ENCODE measurements around the gene ASNSD1.
"Not testable (repeated sequence)": the region's sequence is repeated elsewhere in the genome, so short reads cannot be mapped to it uniquely, and the experiment has no call there.

Gene ASNSD1

DNA sequence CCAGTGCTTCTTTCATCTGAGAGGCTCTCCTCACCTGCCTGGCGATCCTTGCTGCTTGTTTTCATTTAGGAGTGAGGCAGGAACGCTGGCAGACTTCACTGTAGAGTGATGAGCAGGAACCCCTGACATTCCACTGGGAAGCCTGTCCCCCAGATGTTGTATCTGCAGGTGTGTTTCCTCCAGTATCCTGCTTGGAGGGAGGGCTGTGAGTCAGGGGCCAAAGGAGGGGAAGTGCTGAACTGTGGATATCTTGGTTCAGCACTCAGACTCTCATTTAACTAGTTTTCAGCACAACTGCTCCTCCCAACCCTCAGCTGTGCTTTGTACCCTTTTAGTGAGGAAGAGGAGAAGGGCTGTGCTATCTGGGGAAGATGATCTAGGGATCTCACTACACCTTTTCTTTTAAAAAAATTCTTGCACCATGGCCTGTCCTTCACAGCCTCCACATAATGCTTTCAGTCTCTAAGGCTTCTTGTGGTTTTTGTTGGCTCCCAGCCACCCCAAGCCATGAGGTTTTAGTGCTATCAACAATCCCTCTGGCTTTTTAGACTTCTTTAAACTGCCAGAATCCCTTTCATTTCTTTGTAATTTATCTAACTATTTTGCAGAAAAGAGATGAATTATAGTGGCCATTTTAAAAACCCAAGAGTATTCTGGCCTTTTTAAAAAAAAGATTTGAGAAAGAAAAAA, 24.4 kb downstream of the ASNSD1 start:
- ATAC-seq, result no peak

DNA sequence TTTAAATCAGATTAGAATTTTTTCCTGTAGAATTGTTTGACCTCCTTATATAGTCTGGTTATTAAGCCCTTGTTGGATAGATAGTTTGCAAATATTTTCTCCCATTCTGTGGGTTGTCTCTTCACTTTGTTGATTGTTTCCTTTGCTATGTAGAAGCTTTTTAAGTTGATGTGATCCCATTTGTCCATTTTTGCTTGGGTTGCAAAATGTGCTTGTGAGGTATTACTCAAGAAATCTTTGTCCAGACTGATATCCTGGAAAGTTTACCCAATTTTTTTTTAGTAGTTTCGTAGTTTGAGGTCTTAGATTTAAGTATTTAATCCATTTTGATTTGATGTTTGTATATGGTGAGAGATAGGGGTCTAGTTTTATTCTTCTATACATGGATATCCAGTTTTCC, 26.5 kb downstream of the ASNSD1 start:
- ATAC-seq, DNase-seq: not testable (repeated sequence)

More for the DNA sequence above, 24.4 kb downstream of the ASNSD1 start:
- DNase-seq, result no peak

DNA sequence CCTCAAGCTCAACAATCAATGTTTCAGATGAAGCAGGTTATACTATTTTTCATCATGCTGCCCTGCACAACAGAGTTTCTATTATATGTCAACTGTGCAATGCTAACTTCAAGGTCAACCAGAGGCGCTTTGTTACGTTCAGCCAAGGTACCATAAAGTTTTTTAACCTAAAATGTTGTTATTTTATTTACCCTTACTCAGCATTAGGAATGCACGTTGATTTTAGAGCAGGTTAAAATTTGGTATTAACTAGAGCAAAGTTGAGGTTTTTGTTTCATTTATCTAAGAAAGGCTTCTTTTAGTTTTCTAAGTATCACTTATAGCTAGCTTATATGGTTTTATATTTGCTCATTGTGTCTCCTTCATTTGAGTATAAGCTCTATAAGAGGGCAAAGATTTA, 35.0 kb downstream of the ASNSD1 start:
- DNase-seq (no peak), ATAC-seq (no peak)

DNA sequence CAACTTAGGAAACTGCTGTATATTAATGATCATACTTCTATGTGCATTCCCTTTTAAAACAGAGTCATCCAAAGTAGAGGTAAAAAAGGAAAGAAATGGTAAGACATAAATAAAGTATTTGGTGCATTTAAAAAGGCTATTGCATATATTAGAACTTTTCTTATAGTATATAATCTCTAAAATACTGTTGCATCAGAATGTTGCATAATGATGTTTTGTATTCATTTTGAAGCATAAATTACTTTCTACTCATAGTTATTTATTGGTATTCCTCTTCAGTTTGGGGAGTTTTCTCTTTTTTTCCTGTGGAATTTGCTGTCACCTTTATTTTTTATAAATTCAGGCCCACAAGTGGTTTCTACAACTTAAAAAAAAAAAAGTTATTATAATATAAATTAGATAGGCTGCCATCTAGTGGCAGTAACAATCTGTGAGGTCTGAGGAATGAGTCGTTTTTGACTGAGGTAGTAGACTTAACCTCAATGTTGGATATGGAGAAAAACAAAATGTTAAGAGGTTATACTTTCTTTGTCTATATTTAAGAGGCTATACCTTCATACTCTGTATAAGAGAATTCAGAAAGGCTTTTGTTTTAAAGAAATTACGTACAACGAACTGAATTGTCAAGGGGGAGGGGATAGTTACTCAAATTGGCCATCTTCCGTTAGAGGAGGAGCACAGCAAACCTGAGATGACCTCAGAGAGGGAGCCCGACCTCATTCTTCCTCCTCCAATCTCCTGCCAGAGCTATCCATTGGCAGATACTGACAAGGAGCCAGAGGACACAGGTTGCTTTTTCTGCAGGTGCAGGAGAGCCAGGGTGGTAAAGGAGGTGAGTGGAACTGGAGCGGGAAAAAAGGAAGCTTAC, 37.0 kb downstream of the ASNSD1 start:
- DNase-seq (peak; percentile 21), ATAC-seq (peak; percentile 40)

DNA sequence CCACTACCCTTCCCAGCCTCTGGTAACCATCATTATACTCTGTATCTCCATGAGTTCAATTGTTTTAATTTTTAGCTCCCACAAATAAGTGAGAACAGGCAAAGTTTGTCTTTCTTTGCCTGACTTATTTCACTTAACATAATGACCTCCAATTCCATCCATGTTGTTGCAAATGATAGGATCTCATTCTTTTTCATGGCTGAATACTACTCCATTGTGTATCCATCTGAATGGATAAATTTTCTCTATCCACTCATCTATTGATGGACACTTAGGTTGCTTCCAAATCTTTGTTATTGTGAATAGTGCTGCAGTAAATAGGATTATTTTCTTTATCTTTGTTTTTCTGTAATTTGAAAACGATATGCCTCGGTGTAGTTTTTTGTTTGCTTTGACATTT, 39.4 kb downstream of the ASNSD1 start:
- DNase-seq (no peak), ATAC-seq (no peak)

DNA sequence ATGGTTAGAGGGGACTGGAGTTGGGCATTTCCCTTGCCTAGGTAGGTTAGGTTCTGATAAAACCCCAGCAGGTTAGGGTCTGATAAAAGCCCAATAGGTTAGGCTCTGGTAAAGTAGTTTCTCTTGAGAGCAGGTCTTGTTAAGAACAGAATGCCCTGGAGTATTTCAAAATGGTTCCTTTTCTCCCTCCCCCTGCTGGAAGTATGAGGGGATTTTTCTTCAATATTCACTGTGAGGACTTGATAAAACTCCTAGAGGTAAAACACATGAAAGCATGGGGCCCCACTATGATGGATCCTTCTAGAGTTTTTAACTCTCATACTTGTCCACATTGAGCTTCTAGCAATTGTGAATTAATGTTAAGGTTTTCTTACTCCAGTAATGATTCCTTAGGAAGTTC, 40.8 kb downstream of the ASNSD1 start:
- ATAC-seq (no peak), DNase-seq (no peak)

DNA sequence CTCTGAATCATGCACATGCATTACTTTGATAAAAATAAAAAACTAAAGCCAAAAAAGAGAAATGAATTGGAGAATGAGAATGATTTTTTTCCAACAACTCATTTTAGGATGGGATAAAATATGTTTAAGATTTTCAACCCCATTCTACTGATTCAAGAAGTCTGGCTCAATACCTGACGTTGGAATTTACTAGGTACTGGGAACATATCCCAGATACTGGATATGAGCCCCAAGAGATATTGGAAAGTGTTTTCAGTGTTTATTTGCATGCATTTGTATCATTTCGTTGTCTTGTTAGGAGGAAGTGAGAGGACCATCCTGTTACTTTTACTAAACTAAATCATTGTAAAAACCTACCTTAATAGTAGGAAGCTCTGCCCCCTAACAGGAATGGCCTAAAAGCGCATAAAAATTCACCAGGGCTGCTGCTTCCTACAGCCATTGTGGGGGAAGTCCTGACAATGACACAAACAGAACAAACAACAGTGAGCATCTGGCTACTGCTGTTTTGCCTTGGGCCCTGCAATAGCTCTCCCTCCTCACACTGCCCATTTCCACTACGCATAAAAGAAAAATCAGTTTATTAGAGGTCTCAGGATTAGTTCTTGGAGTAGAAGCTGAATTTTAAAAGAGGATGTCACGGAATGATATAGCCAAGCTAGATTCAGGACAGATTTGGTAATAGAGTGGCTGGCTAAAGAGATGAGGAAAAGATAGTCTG, 48.4 kb downstream of the ASNSD1 start:
- ATAC-seq, result no peak
- DNase-seq, result no peak

DNA sequence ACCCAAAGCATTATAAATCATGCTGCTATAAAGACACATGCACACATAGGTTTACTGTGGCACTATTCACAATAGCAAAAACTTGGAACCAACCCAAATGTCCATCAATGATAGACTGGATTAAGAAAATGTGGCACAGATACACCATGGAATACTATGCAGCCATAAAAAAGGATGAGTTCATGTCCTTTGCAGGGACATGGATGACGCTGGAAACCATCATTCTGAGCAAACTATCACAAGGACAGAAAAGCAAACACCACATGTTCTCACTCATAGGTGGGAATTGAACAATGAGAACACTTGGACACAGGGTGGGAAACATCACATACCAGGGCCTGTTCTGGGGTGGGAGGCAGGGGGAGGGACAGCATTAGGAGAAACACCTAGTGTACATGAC, 56.3 kb downstream of the ASNSD1 start:
- ATAC-seq, DNase-seq: not testable (repeated sequence)

DNA sequence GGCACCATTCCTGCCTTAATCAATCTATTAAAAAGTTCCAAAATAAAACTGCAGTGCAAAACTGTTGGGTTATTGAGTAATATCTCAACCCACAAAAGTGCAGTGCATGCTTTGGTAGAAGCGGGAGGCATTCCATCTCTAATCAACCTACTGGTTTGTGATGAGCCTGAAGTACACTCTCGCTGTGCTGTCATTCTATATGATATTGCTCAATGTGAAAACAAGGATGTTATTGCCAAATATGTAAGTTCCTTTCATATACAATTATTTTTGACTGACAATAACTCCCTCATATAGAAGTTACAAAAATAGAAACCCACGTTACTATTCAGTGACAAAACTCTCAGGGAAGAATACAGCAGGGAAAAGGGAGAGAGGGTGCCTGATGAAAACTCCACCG, 58.3 kb downstream of the ASNSD1 start:
- ATAC-seq (no peak), DNase-seq (no peak)
